PC-3 (cell line): ENCODE measurements around the gene CYGB. TPM values are rescaled to one million over a fixed set of nuclear protein-coding genes. Genes with fewer than 3 reads are reported as not detected.

ENCODE experiments used
- ATAC-seq: fragments of 200-7000 bp; cut with Tn5 transposase; 2 replicates; pipeline ENCODE4 v1.9.1; 2020; ENCODE audit warnings: mild to moderate bottlenecking, moderate library complexity
- BruUV-seq: library from RNA; stranded (reverse); fragments of 400-500 nt; replicated peaks from 2 replicates; lab custom pipeline; 2021; lab: Mats Ljungman, UMichigan
- CTCF ChIA-PET: fragments of 300-600 bp; sonication (Branson Sonifier 250); formaldehyde crosslinking; loops from one replicate; lab custom pipeline; 2022; ENCODE audit warnings: antibody characterized with exemption; lab: Charles Lee
- POLR2A ChIA-PET: fragments of 300-600 bp; sonication (Branson Sonifier 250); formaldehyde crosslinking; loops from one replicate; lab custom pipeline; 2022; ENCODE audit warnings: antibody characterized with exemption; ENCODE audit not compliant: unreplicated experiment; lab: Charles Lee
- DNase-seq: peaks from one replicate; pipeline ENCODE4 v3.0.0-alpha.2; 2015
- H2AFZ ChIP-seq: fragments of 300-600 bp; sonication (generic); 2 replicates; pipeline ENCODE4 v1.6.0; 2016; ENCODE audit warnings: antibody characterized with exemption, low read length
- H3F3A ChIP-seq: fragments of 300-600 bp; sonication (generic); one replicate; pipeline ENCODE4 v1.6.0; 2017; ENCODE audit warnings: antibody characterized with exemption, low read length, control low read depth, mild to moderate bottlenecking; ENCODE audit not compliant: unreplicated experiment
- H3K27ac ChIP-seq: fragments of 300-600 bp; sonication (generic); 2 replicates; pipeline ENCODE4 v1.5.1; 2016; ENCODE audit warnings: mild to moderate bottlenecking, low read length
- H3K27me3 ChIP-seq: fragments of 300-600 bp; sonication (generic); 2 replicates; pipeline ENCODE4 v1.6.1; 2016; ENCODE audit warnings: low read length, mixed read lengths
- H3K36me3 ChIP-seq: fragments of 300-600 bp; sonication (generic); 2 replicates; pipeline ENCODE4 v1.6.1; 2016; ENCODE audit warnings: low read depth, mixed run types, low read length, mixed read lengths
- H3K4me1 ChIP-seq: fragments of 300-600 bp; sonication (generic); 2 replicates; pipeline ENCODE4 v1.5.1; 2016; ENCODE audit warnings: low read length; ENCODE audit not compliant: insufficient read depth
- H3K4me2 ChIP-seq: fragments of 300-600 bp; sonication (generic); 2 replicates; pipeline ENCODE4 v1.6.0; 2016; ENCODE audit warnings: low read length
- H3K4me3 ChIP-seq: fragments of 300-600 bp; sonication (generic); 2 replicates; pipeline ENCODE4 v1.5.1; 2016; ENCODE audit warnings: mild to moderate bottlenecking, low read length, mixed read lengths
- H3K79me2 ChIP-seq: fragments of 300-600 bp; sonication (generic); 2 replicates; pipeline ENCODE4 v1.6.1; 2017; ENCODE audit warnings: low read length, mixed read lengths
- H3K9ac ChIP-seq: fragments of 300-600 bp; sonication (generic); 2 replicates; pipeline ENCODE4 v1.6.0; 2016; ENCODE audit warnings: mild to moderate bottlenecking, low read length
- H3K9me2 ChIP-seq: fragments of 300-600 bp; sonication (generic); replicated peaks from 2 replicates; pipeline ENCODE4 v1.6.1; 2016; ENCODE audit warnings: mixed run types, low read length, mixed read lengths
- H3K9me3 ChIP-seq: fragments of 300-600 bp; sonication (generic); 2 replicates; pipeline ENCODE4 v1.6.1; 2016; ENCODE audit warnings: low read length, mixed read lengths
- H4K20me1 ChIP-seq: fragments of 300-600 bp; sonication (generic); 2 replicates; pipeline ENCODE4 v1.6.1; 2016; ENCODE audit warnings: low read length, mixed read lengths
- EZH2 ChIP-seq: fragments of 300-600 bp; sonication (generic); IDR thresholded peaks from one replicate; pipeline ENCODE4 v1.6.1; 2017; ENCODE audit warnings: antibody characterized with exemption, mild to moderate bottlenecking, low read length; ENCODE audit not compliant: unreplicated experiment
- EZH2phosphoT487 ChIP-seq: fragments of 300-600 bp; sonication (generic); IDR thresholded peaks from 2 replicates; pipeline ENCODE4 v1.6.1; 2018; ENCODE audit warnings: mild to moderate bottlenecking, antibody characterized with exemption, low read length, borderline replicate concordance
- intact Hi-C: fragments of 100-400 bp; cut with micrococcal nuclease; formaldehyde crosslinking; loops from 2 replicates; pipeline ENCODE4 v1.9.0; 2023
- total RNA-seq: library from RNA; depleted of rRNA; stranded (reverse); fragments of >200 nt; gene quantifications from 2 replicates; pipeline ENCODE4 v1.2.3, GENCODE V29; 2014
- TF ChIP-seq, protein P1 (sequence below): fragments of 300-600 bp; sonication (generic); conservative IDR thresholded peaks from 2 replicates; pipeline ENCODE4 v1.5.1; 2017; ENCODE audit warnings: antibody characterized with exemption, low read depth, mild to moderate bottlenecking, low read length

CYGB gene
- total RNA-seq, 1 experiment from 2014 or later = 0.62 TPM

- Histone ChIP-seq H3K4me1 (peaks cover 11% of the 10 kb centered on the region; the same call in 1 of the 2 replicates), H3K4me3 (no peak overlapping the region), H3K36me3 (peaks cover 4% of the 10 kb centered on the region; the same call in 1 of the 2 replicates), H3K9ac (no peak overlapping the region), H3K27me3 (no peaks in the 10 kb centered on the region), H3F3A (no peaks in the 10 kb centered on the region), H3K79me2 (peaks cover 14% of the 10 kb centered on the region), H3K9me2 (no peaks in the 10 kb centered on the region), H3K27ac (peak overlapping the region; percentile 32; the same call in 1 of the 2 replicates), H2AFZ (no peak overlapping the region), H4K20me1 (peaks cover 2% of the 10 kb centered on the region; the same call in 1 of the 2 replicates), H3K9me3 (no peaks in the 10 kb centered on the region), H3K4me2 (0 out of 2 replicates have a peak overlapping the region, but pooled peaks have one; percentile 8)
- POLR2A ChIA-PET = no interaction called here
- ATAC-seq (no peak), DNase-seq (no peak)
- BruUV-seq = no TSS peak
- intact Hi-C loops = no loop called here
- CTCF ChIA-PET = no interaction called here
- no peak for TF ChIP-seq EZH2
- TF ChIP-seq, protein P1, sequence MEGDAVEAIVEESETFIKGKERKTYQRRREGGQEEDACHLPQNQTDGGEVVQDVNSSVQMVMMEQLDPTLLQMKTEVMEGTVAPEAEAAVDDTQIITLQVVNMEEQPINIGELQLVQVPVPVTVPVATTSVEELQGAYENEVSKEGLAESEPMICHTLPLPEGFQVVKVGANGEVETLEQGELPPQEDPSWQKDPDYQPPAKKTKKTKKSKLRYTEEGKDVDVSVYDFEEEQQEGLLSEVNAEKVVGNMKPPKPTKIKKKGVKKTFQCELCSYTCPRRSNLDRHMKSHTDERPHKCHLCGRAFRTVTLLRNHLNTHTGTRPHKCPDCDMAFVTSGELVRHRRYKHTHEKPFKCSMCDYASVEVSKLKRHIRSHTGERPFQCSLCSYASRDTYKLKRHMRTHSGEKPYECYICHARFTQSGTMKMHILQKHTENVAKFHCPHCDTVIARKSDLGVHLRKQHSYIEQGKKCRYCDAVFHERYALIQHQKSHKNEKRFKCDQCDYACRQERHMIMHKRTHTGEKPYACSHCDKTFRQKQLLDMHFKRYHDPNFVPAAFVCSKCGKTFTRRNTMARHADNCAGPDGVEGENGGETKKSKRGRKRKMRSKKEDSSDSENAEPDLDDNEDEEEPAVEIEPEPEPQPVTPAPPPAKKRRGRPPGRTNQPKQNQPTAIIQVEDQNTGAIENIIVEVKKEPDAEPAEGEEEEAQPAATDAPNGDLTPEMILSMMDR = no peak
- no peak for TF ChIP-seq EZH2phosphoT487
These were observed 45.2 kb downstream of the CYGB start for GRCh38 chr17:76492123-76492988.

- no peak overlapping the region for H2AFZ ChIP-seq
- H3K27ac ChIP-seq = no peak overlapping the region
- H3K4me2 ChIP-seq = no peak overlapping the region
- peaks cover 4% of the 10 kb centered on the region; the same call in 1 of the 2 replicates for H3K36me3 ChIP-seq
- H3F3A ChIP-seq = no peaks in the 10 kb centered on the region
- no peaks in the 10 kb centered on the region for H3K27me3 ChIP-seq
- POLR2A ChIA-PET = no interaction called here
- CTCF ChIA-PET = no interaction called here
- intact Hi-C loops = no loop called here
- no peaks in the 10 kb centered on the region for H3K9me3 ChIP-seq
- ATAC-seq (no peak), DNase-seq (no peak)
- no peak overlapping the region for H3K9ac ChIP-seq
- H3K9me2 ChIP-seq = no peaks in the 10 kb centered on the region
- H3K4me3 ChIP-seq = no peak overlapping the region
- peaks cover 8% of the 10 kb centered on the region for H3K79me2 ChIP-seq
- peaks cover 11% of the 10 kb centered on the region; the same call in 1 of the 2 replicates for H3K4me1 ChIP-seq
- no peaks in the 10 kb centered on the region for H4K20me1 ChIP-seq
- BruUV-seq = no TSS peak
- TF ChIP-seq, protein P1 = no peak
- TF ChIP-seq EZH2phosphoT487 = no peak
- no peak for TF ChIP-seq EZH2
These were observed 46.0 kb downstream of the CYGB start for GRCh38 chr17:76491271-76492122.
